ENCODE measurements around the gene TPSG1.

GRCh38 chr16:1216681-1217400 is 8.2 kb downstream of the TPSG1 start:
- no peak for TF ChIP-seq EZH2 (IDR thresholded peaks at IDR 0.05; ENCODE audit: insufficient read depth, poor library complexity, severe bottlenecking)
- TF ChIP-seq EZH2phosphoT487 (IDR thresholded peaks at IDR 0.05; ENCODE audit: insufficient read depth, low read depth) = no peak

All from GM23248 (cell line).